HepG2 (cell line): ENCODE results near the gene SULT1C4. TPM values are rescaled to one million over a fixed set of nuclear protein-coding genes. Genes with fewer than 3 reads are reported as not detected.
A peak's percentile ranks its signal among the peaks of the same experiment; 100 is the strongest.

Source experiments
- CEBPB ChIP-seq: IDR thresholded peaks from 2 replicates; pipeline ENCODE4 v1.6.1; 2011; ENCODE audit warnings: low read depth, low read length, improper control_type of control experiment, borderline replicate concordance
- DPF2 ChIP-seq: sonication (generic); formaldehyde crosslinking; IDR thresholded peaks from 2 replicates; pipeline ENCODE4 v1.4.0; 2020; ENCODE audit warnings: mild to moderate bottlenecking, low read depth, missing genetic modification reagents, borderline replicate concordance
- NCOR1 ChIP-seq: fragments of 200-600 bp; sonication (generic); IDR thresholded peaks from 2 replicates; pipeline ENCODE4 v1.7.0; 2017; ENCODE audit warnings: antibody characterized with exemption, low read length, borderline replicate concordance
- NFE2 ChIP-seq: sonication (generic); formaldehyde crosslinking; IDR thresholded peaks from 2 replicates; pipeline ENCODE4 v1.4.0; 2020; ENCODE audit warnings: missing genetic modification reagents
- NFKBIZ ChIP-seq: IDR thresholded peaks from 2 replicates; pipeline ENCODE4 v1.6.1; 2018; ENCODE audit warnings: missing genetic modification reagents, missing compliant biosample characterization
- NR2F2 ChIP-seq: IDR thresholded peaks from 2 replicates; pipeline ENCODE4 v1.6.1; 2012; ENCODE audit warnings: low read depth, inconsistent platforms, borderline replicate concordance
- RAD51 ChIP-seq: fragments of 450-650 bp; IDR thresholded peaks from 2 replicates; pipeline ENCODE4 v1.6.1; 2016; ENCODE audit warnings: borderline replicate concordance
- SKI ChIP-seq: fragments of 450-650 bp; IDR thresholded peaks from one replicate; pipeline ENCODE4 v1.6.1; 2018; ENCODE audit warnings: mild to moderate bottlenecking; ENCODE audit not compliant: partially characterized antibody
- SPEN ChIP-seq: sonication (generic); formaldehyde crosslinking; IDR thresholded peaks from 2 replicates; pipeline ENCODE4 v1.5.1; 2020; ENCODE audit warnings: low read depth, mild to moderate bottlenecking, missing genetic modification reagents
- TFDP2 ChIP-seq: sonication (generic); formaldehyde crosslinking; IDR thresholded peaks from 2 replicates; pipeline ENCODE4 v1.4.0; 2020; ENCODE audit warnings: missing genetic modification reagents
- THAP9 ChIP-seq: sonication (generic); formaldehyde crosslinking; IDR thresholded peaks from 2 replicates; pipeline ENCODE4; 2020; ENCODE audit warnings: missing genetic modification reagents, mild to moderate bottlenecking, borderline replicate concordance
- ZFX ChIP-seq: sonication (generic); formaldehyde crosslinking; IDR thresholded peaks from 2 replicates; pipeline ENCODE4 v1.4.0; 2020; ENCODE audit warnings: mild to moderate bottlenecking, low read depth, missing genetic modification reagents, moderate library complexity
- ZNF430 ChIP-seq: sonication (generic); formaldehyde crosslinking; IDR thresholded peaks from 2 replicates; pipeline ENCODE4 v1.9.0; 2021; ENCODE audit warnings: mild to moderate bottlenecking, missing genetic modification reagents
- ZNF644 ChIP-seq: IDR thresholded peaks from 2 replicates; pipeline ENCODE4 v1.6.1; 2016; ENCODE audit warnings: low read depth
- ZNF674 ChIP-seq: sonication (generic); formaldehyde crosslinking; IDR thresholded peaks from 2 replicates; pipeline ENCODE4 v1.5.0; 2020; ENCODE audit warnings: low read depth, mild to moderate bottlenecking, missing genetic modification reagents
- ZNF747 ChIP-seq: sonication (generic); formaldehyde crosslinking; IDR thresholded peaks from 2 replicates; pipeline ENCODE4 v1.8.1; 2023; ENCODE audit warnings: missing genetic modification reagents, mild to moderate bottlenecking, borderline replicate concordance
- ZNF761 ChIP-seq: sonication (generic); formaldehyde crosslinking; conservative IDR thresholded peaks from 2 replicates; pipeline ENCODE4 v1.4.0; 2020; ENCODE audit warnings: mild to moderate bottlenecking, missing genetic modification reagents
- polyA plus RNA-seq, 8 experiments: library from polyadenylated mRNA; depleted of rRNA in 3 of 8; stranded (reverse) in 7 of 8; unstranded in 1 of 8; fragments of >200 nt; fragmentation: Illumina TruSeq in 4 of 8; extraction: Trizol in 4 of 8; gene quantifications; 2 replicates each; pipeline versions ENCODE4 v1.2.1 to v1.2.3, GENCODE V29; 2011 to 2016; ENCODE audit warnings: low read depth in 4 of 8, missing spikeins in 1 of 8, mixed read lengths in 1 of 8; ENCODE audit not compliant: insufficient read depth in 1 of 8
- total RNA-seq, 5 experiments: library from RNA; depleted of rRNA; stranded (reverse); fragments of >200 nt; fragmentation: Illumina TruSeq; extraction: Trizol; gene quantifications; 2 replicates each; pipeline ENCODE4 v1.2.3, GENCODE V29; 2016; ENCODE audit warnings: low read depth in 1 of 5
- TF ChIP-seq, protein P1 (sequence below): sonication (generic); formaldehyde crosslinking; IDR thresholded peaks from 2 replicates; pipeline ENCODE4 v1.5.0; 2020; ENCODE audit warnings: missing genetic modification reagents
- TF ChIP-seq, protein P2 (sequence below): sonication (generic); formaldehyde crosslinking; IDR thresholded peaks from 2 replicates; pipeline ENCODE4 v1.4.0; 2020; ENCODE audit warnings: missing genetic modification reagents, low read depth, mild to moderate bottlenecking, borderline replicate concordance
- TF ChIP-seq, protein P3 (sequence below): sonication (generic); formaldehyde crosslinking; IDR thresholded peaks from 2 replicates; pipeline ENCODE4 v1.4.0; 2020; ENCODE audit warnings: missing genetic modification reagents

SULT1C4 gene
- total and polyA plus RNA-seq, 2 of the 13 experiments (the other 11 are each of a cell fraction or from before 2014, with no cell fraction given): 1.3 to 8.6 TPM

GRCh38 chr2:108423502-108424251 lies 45.9 kb downstream of the SULT1C4 start (continued):
- peak; percentile 64; the same call in 1 of the 2 replicates for TF ChIP-seq THAP9 (CRISPR knock-in tag)
- peak; percentile 39; the same call in 1 of the 2 replicates for TF ChIP-seq CEBPB
- TF ChIP-seq NFE2 (CRISPR knock-in tag): no peak
- TF ChIP-seq DPF2: 0 out of 2 replicates have a peak, but pooled peaks have one; percentile 14
- TF ChIP-seq ZNF747 (CRISPR knock-in tag): peak; percentile 74; the same call in 1 of the 2 replicates
- peak; percentile 92; the same call in 1 of the 2 replicates for TF ChIP-seq NCOR1
- TF ChIP-seq SPEN (CRISPR knock-in tag): peak; percentile 93
- TF ChIP-seq SKI: peak; percentile 73
- TF ChIP-seq, protein P1, sequence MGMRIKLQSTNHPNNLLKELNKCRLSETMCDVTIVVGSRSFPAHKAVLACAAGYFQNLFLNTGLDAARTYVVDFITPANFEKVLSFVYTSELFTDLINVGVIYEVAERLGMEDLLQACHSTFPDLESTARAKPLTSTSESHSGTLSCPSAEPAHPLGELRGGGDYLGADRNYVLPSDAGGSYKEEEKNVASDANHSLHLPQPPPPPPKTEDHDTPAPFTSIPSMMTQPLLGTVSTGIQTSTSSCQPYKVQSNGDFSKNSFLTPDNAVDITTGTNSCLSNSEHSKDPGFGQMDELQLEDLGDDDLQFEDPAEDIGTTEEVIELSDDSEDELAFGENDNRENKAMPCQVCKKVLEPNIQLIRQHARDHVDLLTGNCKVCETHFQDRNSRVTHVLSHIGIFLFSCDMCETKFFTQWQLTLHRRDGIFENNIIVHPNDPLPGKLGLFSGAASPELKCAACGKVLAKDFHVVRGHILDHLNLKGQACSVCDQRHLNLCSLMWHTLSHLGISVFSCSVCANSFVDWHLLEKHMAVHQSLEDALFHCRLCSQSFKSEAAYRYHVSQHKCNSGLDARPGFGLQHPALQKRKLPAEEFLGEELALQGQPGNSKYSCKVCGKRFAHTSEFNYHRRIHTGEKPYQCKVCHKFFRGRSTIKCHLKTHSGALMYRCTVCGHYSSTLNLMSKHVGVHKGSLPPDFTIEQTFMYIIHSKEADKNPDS (CRISPR knock-in tag): 0 out of 2 replicates have a peak, but pooled peaks have one; percentile 36
- no peak for TF ChIP-seq NR2F2
- 0 out of 2 replicates have a peak, but pooled peaks have one; percentile 21 for TF ChIP-seq TFDP2
- TF ChIP-seq ZNF674: 0 out of 2 replicates have a peak, but pooled peaks have one; percentile 79
- TF ChIP-seq ZNF644: peak; percentile 95
- TF ChIP-seq, protein P2, sequence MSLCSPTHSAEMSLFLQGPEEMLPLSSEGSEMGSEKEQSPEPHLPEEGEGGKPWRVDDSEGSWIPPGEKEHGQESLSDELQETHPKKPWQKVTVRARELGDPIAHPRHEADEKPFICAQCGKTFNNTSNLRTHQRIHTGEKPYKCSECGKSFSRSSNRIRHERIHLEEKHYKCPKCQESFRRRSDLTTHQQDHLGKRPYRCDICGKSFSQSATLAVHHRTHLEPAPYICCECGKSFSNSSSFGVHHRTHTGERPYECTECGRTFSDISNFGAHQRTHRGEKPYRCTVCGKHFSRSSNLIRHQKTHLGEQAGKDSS (CRISPR knock-in tag): peak; percentile 31; the same call in 1 of the 2 replicates
- 0 out of 2 replicates have a peak, but pooled peaks have one; percentile 21 for TF ChIP-seq ZNF430 (CRISPR knock-in tag)
- 0 out of 2 replicates have a peak, but pooled peaks have one; percentile 62 for TF ChIP-seq ZNF761 (CRISPR knock-in tag)
- peak; percentile 92 for TF ChIP-seq ZFX (CRISPR knock-in tag)
- TF ChIP-seq NFKBIZ (CRISPR knock-in tag): no peak
- TF ChIP-seq RAD51: peak; percentile 49; the same call in 1 of the 2 replicates
- TF ChIP-seq, protein P3, sequence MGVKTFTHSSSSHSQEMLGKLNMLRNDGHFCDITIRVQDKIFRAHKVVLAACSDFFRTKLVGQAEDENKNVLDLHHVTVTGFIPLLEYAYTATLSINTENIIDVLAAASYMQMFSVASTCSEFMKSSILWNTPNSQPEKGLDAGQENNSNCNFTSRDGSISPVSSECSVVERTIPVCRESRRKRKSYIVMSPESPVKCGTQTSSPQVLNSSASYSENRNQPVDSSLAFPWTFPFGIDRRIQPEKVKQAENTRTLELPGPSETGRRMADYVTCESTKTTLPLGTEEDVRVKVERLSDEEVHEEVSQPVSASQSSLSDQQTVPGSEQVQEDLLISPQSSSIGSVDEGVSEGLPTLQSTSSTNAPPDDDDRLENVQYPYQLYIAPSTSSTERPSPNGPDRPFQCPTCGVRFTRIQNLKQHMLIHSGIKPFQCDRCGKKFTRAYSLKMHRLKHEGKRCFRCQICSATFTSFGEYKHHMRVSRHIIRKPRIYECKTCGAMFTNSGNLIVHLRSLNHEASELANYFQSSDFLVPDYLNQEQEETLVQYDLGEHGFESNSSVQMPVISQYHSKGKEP: no peak
